Mucosa of gallbladder (tissue), 1 donor: ENCODE measurements around the gene MANSC1. TPM values are rescaled to one million over a fixed set of nuclear protein-coding genes. Genes with fewer than 3 reads are reported as not detected.
"Not testable (repeated sequence)": the region's sequence is repeated elsewhere in the genome, so short reads cannot be mapped to it uniquely, and the experiment has no call there.

Source experiments
- DNase-seq: peaks from one replicate; pipeline ENCODE4 v3.0.0-alpha.2; 2020; ENCODE audit warnings: low spot score
- total RNA-seq: library from RNA; stranded (reverse); gene quantifications from one replicate; pipeline ENCODE4 v1.2.1, GENCODE V29; 2021
- donor health status: DM: no; HTN: no; CAD: no.

MANSC1 gene
- total RNA-seq, 1 donor from 2014 or later, result 66.7 TPM

DNA sequence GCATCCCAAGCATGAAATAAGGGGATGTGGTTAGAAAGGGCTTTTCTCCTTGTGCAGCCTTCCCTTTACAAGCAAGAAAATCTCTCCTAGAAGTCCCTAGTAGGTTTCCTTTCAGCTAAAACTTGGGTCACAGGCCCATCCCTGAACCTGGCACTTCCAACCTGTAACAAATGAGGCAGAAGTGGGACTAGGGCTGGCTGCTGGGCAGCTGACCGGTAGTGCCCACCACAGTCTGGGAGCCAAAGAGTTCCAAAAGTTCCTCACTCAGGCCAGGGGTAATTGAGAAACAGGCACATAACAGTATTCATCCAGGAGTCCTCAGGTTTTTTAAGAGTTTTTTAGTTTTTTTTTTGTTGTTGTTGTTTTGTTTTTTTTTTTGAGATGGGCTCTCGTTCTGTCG, 23.8 kb downstream of the MANSC1 start:
- no peak for DNase-seq

DNA sequence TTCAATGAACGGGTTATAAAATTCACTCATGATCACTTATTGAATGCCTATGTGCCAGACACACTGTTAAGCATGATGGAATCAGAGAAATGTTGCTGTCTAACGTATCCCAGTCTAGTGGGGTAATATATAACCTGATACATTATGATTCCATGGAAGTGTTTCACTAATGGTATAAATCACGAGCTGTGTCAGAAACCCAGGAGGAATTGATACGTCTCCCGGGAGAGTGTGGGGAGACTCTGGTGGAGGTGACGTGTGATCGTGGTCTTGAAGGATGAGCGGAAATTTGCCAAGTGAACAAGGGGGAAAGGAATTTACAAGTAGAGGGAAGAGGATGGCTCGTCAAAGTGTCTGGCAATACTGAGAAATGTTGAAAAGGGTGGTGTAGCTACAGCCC, 26.5 kb downstream of the MANSC1 start:
- no peak for DNase-seq

DNA sequence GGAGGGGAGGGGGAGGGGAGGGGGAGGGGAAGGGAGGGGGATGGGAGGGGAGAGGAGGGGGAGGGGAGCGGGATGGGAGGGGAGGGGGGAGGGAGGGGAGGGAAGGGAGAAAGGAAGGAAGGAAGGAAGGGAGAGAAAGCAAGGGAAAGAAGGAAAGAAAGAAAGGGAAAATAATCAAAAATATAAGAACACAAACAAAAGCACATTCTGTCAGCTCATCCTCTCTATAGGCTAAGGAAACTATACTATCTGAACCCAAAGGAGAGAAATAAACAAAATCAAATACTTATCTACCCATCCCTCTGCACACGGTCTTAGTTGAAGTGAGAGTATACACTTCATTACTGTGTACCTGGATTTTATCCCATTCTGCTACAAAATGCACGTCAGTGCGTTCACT, 26.9 kb downstream of the MANSC1 start:
- no peak for DNase-seq

GRCh38 chr12:12319451-12320183, 30.4 kb downstream of the MANSC1 start:
- DNase-seq, result no peak

GRCh38 chr12:12315838-12316237, 34.2 kb downstream of the MANSC1 start:
- DNase-seq, result no peak

- DNase-seq, result not testable (repeated sequence)
Measured at GRCh38 chr12:12310695-12311094, 39.3 kb downstream of the MANSC1 start.

DNA sequence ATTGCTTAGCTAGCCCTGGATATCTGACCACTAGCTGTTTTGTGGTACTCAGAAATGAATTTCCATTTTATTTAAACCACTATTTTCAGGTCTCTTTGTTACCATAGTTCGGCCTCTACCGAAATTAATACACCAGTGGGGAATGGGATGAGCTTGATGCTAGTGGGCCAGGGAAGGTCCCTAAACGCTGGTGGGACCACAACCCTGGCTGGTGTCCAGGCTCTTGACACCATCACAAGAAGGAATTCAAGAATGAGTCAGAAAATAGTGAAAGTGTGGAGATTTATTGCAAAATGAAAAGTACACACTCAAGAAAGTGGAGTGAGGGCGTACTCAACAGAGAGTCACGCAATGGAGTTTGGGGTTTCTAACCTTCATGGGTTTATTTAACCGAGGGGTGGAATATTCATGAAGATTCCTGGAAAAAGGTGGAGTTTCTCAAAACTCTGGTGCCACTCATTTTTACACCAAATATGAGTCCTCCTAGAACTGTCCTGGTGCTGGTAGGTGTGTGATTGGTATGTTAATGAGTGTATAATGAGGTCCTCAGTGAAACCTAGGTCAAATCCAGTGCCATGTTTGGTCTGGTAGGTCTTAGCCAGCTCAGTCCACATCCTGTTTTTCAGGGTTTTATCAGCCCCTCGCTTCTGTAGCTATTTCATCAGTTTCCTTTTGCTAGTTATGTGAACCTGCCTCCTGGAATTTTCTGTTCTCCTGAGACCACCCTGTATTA, 44.3 kb downstream of the MANSC1 start:
- DNase-seq, result no peak

DNA sequence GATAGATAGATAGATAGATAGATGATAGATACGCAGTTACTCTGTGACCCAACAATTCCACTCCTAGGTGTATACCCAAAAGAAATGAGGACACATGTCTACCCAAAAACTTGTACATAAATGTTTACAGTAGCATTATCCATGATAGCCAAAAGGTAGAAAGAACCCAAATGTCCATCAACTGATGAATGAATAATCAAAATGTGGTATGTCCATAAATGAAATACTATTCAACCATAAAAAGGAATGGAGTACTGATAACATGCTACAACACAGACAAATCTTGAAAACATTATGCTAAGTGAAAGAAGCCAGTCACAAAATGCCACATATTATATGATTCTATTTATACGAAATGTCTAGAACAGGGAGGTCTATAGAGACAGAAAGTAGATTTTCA, 47.1 kb downstream of the MANSC1 start:
- DNase-seq, result no peak

GRCh38 chr12:12301122-12301521, 48.9 kb downstream of the MANSC1 start:
- DNase-seq, result no peak

- no peak for DNase-seq
Measured at GRCh38 chr12:12297201-12297830, 52.7 kb downstream of the MANSC1 start.

DNA sequence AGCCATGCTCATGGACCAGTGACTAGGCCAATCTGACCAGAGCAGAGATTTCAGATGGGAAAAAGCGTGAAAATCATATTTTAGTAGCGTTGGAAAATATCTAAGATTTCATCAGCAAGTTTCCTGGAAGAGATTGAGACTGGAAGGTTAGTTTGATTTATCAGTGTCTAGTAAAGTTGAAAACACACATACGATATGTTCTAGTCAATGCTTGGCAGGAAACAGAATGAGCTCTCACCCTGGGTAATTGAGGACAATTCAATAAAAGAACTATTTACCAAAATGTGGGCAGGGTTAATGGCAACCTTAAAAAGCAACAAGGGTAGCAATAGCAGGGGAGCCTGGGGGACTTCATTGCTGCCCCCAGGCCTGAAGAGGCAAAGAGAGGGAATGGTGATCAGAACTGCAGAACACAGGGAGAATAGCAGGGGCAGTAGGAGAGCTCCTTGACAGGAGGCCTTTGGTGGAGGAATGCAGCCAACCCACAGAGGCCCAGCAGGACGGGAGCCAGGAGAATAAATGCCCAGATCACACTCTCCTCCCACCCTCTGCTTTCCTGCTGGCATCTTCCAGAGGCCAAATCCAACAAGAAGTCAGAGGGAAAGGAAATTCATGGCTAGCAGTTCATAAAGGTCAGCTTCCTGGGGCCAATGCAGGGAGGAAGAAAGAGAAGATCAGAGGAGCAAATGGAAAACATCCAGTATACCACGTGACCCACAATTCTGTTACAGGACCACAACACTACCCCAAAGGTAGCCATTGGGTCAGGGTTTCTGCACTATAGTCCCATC, 55.6 kb downstream of the MANSC1 start:
- DNase-seq, result no peak

- DNase-seq, result no peak
Measured at GRCh38 chr12:12290206-12290605, 59.8 kb downstream of the MANSC1 start.

GRCh38 chr12:12286441-12286840, 63.6 kb downstream of the MANSC1 start:
- DNase-seq, result no peak

DNA sequence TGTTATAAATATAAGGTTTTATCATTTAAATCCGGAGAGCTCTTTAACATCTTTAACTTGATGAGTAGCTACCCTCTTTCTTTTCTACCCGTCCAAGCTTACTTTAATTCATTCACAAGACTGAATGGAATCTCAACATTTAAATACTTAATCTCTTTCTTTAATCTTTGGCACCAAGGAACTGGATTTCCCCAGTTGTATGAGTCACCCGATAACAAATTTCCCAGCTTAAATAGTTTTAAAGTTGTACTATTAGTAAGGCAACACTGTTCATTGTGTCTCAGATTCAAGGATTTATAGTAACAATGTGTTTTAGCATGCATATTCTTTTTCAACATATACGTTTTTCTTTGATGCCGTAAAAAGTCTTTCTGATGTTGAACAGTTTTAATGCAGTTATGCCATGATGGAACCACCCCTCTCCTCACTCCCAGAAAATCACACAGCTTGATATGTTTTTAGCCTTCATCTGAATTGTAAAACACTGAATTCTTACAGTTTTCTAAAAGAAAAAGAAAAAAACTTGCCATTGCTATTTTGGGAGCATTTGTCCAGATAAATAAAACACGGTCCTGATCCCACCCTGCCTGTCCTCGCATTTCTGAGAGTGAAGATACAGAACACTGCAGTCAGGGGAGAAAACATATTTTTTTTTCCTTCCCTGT, 67.1 kb downstream of the MANSC1 start:
- no peak for DNase-seq

GRCh38 chr12:12282202-12282601, 67.8 kb downstream of the MANSC1 start:
- no peak for DNase-seq

- no peak for DNase-seq
Measured at GRCh38 chr12:12281134-12281533, 68.9 kb downstream of the MANSC1 start.

DNA sequence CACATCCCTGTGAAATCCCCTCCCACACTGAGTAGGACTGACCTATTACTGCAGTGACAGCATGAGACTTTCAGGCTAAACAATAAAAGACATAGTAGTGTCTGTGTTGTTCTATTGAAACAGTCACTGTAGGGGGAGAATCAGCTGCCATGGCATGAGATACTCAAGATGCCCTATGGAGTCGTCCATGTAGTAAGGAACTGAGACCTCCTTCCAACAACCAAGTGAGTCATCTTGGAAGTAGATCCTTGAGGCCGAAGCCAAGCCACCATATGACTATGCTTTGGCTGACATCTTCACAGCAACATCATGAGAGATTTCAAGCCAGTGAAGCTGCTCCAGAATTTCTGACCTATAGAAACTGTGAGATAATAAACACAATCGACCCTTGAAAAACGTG, 71.1 kb downstream of the MANSC1 start:
- DNase-seq, result no peak
